Glutamatergic neuron (in vitro differentiated cells): Measurements from ENCODE around the gene NBAS. TPM values are rescaled to one million over a fixed set of nuclear protein-coding genes. Genes with fewer than 3 reads are reported as not detected.

Source experiments
- DNase-seq: peaks from one replicate; pipeline ENCODE4 v3.0.0; 2022
- H3K27ac Mint-ChIP-seq: one replicate; pipeline ENCODE4 v1.8.0; 2020; ENCODE audit warnings: mild to moderate bottlenecking, mixed read lengths, inconsistent platforms; ENCODE audit not compliant: unreplicated experiment
- H3K27me3 Mint-ChIP-seq: one replicate; pipeline ENCODE4 v1.8.0; 2020; ENCODE audit warnings: mild to moderate bottlenecking, moderate library complexity, mixed read lengths, inconsistent platforms; ENCODE audit not compliant: unreplicated experiment
- H3K36me3 Mint-ChIP-seq: one replicate; pipeline ENCODE4 v1.8.0; 2020; ENCODE audit warnings: mild to moderate bottlenecking, mixed read lengths, inconsistent platforms; ENCODE audit not compliant: unreplicated experiment
- H3K4me1 Mint-ChIP-seq: one replicate; pipeline ENCODE4 v1.8.0; 2020; ENCODE audit warnings: mild to moderate bottlenecking, low read depth, mixed read lengths, inconsistent platforms; ENCODE audit not compliant: unreplicated experiment
- H3K4me3 Mint-ChIP-seq: one replicate; pipeline ENCODE4 v1.8.0; 2020; ENCODE audit warnings: mild to moderate bottlenecking, mixed read lengths, inconsistent platforms; ENCODE audit not compliant: unreplicated experiment
- H3K9me3 Mint-ChIP-seq: one replicate; pipeline ENCODE4 v1.8.0; 2020; ENCODE audit warnings: mild to moderate bottlenecking, moderate library complexity, mixed read lengths, inconsistent platforms; ENCODE audit not compliant: unreplicated experiment
- total RNA-seq: library from RNA; stranded (reverse); fragmentation: NEBNext Ultra II Directional; extraction: Animal tissue kit (Norgen Biotek cat#: 25700); gene quantifications from one replicate; pipeline ENCODE4 v1.2.1, GENCODE V29; 2021; ENCODE audit not compliant: unreplicated experiment
- TF ChIP-seq, protein P1 (sequence below): fragments of 200-600 bp; sonication (generic); IDR thresholded peaks from one replicate; pipeline ENCODE4 v1.5.0; 2021; ENCODE audit not compliant: partially characterized antibody, unreplicated experiment

NBAS gene
- total RNA-seq, 1 donor from 2014 or later: 46.1 TPM

DNA sequence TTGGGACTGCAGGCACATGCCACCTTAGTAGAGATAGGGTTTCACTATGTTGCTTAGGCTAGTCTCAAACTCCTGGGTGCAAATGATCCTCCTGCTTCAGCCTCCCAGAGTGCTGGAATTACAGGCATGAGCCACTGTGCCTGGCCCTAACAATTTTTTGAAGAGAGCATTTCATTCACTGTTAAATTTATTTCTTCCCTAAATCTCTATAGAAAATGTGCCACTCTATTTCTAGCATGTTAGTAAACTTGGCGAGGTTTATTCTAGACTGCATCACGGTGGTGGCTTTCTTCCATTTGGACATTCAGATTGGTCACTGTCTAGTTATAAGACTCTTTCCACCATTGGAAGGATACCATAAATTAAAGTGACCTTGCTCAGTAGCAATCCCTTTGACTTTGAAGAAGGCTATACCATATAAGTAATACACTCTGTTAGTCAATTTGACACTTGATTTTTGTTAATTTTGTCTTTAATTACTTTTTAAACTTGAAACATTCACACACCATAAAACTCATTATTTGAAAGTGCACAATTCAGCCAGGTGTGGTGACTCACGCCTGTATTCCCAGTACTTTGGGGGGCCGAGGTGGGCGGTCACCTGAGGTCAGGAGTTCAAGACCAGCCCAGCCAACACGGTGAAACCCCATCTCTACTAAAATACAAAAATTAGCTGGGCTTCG is 46.7 kb upstream of the NBAS start:
- H3K27ac Mint-ChIP-seq: no peak overlapping the region
- no peak overlapping the region for H3K4me3 Mint-ChIP-seq
- TF ChIP-seq, protein P1, sequence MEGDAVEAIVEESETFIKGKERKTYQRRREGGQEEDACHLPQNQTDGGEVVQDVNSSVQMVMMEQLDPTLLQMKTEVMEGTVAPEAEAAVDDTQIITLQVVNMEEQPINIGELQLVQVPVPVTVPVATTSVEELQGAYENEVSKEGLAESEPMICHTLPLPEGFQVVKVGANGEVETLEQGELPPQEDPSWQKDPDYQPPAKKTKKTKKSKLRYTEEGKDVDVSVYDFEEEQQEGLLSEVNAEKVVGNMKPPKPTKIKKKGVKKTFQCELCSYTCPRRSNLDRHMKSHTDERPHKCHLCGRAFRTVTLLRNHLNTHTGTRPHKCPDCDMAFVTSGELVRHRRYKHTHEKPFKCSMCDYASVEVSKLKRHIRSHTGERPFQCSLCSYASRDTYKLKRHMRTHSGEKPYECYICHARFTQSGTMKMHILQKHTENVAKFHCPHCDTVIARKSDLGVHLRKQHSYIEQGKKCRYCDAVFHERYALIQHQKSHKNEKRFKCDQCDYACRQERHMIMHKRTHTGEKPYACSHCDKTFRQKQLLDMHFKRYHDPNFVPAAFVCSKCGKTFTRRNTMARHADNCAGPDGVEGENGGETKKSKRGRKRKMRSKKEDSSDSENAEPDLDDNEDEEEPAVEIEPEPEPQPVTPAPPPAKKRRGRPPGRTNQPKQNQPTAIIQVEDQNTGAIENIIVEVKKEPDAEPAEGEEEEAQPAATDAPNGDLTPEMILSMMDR: no peak
- H3K36me3 Mint-ChIP-seq: peaks cover 16% of the 10 kb centered on the region
- peaks cover 14% of the 10 kb centered on the region for H3K4me1 Mint-ChIP-seq
- peaks cover 7% of the 10 kb centered on the region for H3K9me3 Mint-ChIP-seq
- peaks cover 3% of the 10 kb centered on the region for H3K27me3 Mint-ChIP-seq
- no peak for DNase-seq

GRCh38 chr2:15606481-15607441 is 45.6 kb upstream of the NBAS start:
- TF ChIP-seq, protein P1: no peak
- Mint-ChIP-seq H3K4me3 (no peak overlapping the region), H3K27me3 (peaks cover 3% of the 10 kb centered on the region), H3K27ac (no peak overlapping the region), H3K4me1 (peaks cover 21% of the 10 kb centered on the region), H3K36me3 (peaks cover 19% of the 10 kb centered on the region), H3K9me3 (peaks cover 7% of the 10 kb centered on the region)
- DNase-seq: no peak

DNA sequence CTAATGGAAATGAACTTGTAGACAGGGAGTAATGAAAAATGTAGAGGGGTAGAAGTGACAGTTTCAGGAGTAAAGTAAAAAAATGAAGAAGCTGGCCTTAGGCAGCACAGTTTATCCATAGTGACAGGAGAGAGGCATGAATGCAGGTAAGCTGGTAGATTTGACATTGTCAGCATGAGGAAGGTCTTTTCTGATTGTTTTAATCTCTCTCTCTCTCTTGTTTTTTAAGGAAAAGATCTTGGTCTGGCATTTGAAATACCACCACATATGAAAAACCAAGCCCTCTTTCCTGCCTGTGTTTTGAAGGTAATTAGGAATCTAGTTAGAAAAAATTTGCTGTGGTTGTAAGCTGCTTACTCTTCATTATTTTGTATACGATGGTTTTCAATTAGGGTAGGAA is 44.6 kb upstream of the NBAS start:
- no peak for DNase-seq
- Mint-ChIP-seq H3K4me1 (peaks cover 29% of the 10 kb centered on the region), H3K36me3 (peaks cover 19% of the 10 kb centered on the region), H3K27ac (no peak overlapping the region), H3K9me3 (peaks cover 7% of the 10 kb centered on the region), H3K27me3 (peaks cover 3% of the 10 kb centered on the region), H3K4me3 (no peak overlapping the region)
- TF ChIP-seq, protein P1: no peak

GRCh38 chr2:15603948-15604347 is 42.8 kb upstream of the NBAS start:
- peaks cover 8% of the 10 kb centered on the region for H3K9me3 Mint-ChIP-seq

More at GRCh38 chr2:15603948-15604347, 42.8 kb upstream of the NBAS start:
- peaks cover 27% of the 10 kb centered on the region for H3K4me1 Mint-ChIP-seq
- DNase-seq: no peak
- peaks cover 12% of the 10 kb centered on the region for H3K36me3 Mint-ChIP-seq
- H3K4me3 Mint-ChIP-seq: no peak overlapping the region
- TF ChIP-seq, protein P1: no peak
- peaks cover 3% of the 10 kb centered on the region for H3K27me3 Mint-ChIP-seq
- H3K27ac Mint-ChIP-seq: no peak overlapping the region
